T-helper 2 cell (primary cell): ENCODE measurements around the gene ADAMTS17.

Source experiments
- DNase-seq, 5 experiments: peaks; one replicate each; pipeline versions ENCODE4 v3.0.0 to v3.0.0-alpha.2; 2012 to 2022

The ADAMTS17 gene

GRCh38 chr15:99923711-99924110 is 418.1 kb downstream of the ADAMTS17 start:
- DNase-seq, result no peak
